ENCODE results near the gene DNASE2.
A peak's percentile ranks its signal among the peaks of the same experiment; 100 is the strongest.

The DNASE2 gene

DNA sequence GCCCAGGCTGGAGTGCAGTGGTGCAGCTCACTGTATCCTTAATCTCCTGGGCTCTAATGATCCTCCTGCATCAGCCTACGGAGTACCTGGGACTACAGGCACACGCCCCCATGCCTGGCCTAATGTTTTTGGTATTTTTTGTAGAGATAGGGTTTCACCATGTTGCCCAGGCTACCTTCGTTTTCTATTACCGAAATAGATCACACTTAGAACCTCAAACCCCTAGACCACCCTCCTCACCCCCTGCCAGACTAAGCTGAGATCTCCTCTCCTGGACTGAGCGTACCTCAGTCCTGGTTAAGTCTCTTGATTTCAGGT is 5.4 kb upstream of the DNASE2 start:
- no peak for DNase-seq

GRCh38 chr19:12885749-12886650 is 4.8 kb upstream of the DNASE2 start:
- no peak for DNase-seq

DNA sequence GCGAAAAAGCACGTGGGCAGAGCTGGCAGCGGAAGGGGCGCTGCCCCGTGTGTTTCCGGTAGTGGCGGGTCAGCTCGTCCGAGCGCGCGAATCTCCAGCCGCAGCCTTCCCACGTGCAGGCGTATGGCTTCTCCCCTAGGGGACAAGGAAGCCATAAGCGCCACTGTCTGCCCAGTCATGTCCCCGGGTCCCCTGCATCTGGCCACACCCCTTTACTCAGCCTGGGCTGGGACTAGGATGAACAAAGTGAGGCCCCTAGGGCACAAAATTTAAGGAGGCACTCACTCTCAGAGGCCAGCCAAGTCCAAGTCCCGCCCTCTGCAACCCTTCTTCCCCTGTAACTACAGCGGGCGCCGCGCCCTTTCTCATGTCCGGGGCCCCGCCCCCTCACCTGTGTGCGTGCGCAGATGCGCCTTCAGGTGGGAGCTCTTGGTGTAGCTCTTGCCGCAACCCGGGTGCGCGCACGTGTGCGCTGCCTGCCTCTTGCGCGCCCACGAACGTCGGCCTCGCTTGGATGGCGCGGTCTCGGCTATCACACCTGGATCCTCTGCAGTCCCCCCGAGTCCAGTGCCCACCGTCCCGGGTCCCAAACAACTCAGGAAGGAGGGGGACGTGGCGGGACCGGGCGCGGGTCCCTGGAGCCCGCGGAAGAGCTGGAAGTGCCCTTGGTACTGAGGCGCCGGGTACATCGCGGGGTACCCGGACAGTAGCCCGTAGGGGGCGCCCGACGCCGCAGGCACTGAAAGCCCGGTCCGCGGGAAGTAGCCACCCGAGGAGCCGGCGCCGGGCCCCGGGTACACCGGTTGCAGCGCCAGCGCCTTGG is 3.9 kb upstream of the DNASE2 start:
- DNase-seq: no peak

- DNase-seq: no peak
These were observed 3.3 kb upstream of the DNASE2 start for GRCh38 chr19:12884627-12884925.

GRCh38 chr19:12884202-12884601 is 3.0 kb upstream of the DNASE2 start:
- DNase-seq: no peak

- no peak for DNase-seq
These were observed 1.3 kb upstream of the DNASE2 start for GRCh38 chr19:12882589-12882988.

- DNase-seq: peak; percentile 38
These were observed 588 bp downstream of the DNASE2 start for GRCh38 chr19:12880551-12881171.

- no peak for DNase-seq
These were observed 6.2 kb downstream of the DNASE2 start for GRCh38 chr19:12875086-12875485.

DNA sequence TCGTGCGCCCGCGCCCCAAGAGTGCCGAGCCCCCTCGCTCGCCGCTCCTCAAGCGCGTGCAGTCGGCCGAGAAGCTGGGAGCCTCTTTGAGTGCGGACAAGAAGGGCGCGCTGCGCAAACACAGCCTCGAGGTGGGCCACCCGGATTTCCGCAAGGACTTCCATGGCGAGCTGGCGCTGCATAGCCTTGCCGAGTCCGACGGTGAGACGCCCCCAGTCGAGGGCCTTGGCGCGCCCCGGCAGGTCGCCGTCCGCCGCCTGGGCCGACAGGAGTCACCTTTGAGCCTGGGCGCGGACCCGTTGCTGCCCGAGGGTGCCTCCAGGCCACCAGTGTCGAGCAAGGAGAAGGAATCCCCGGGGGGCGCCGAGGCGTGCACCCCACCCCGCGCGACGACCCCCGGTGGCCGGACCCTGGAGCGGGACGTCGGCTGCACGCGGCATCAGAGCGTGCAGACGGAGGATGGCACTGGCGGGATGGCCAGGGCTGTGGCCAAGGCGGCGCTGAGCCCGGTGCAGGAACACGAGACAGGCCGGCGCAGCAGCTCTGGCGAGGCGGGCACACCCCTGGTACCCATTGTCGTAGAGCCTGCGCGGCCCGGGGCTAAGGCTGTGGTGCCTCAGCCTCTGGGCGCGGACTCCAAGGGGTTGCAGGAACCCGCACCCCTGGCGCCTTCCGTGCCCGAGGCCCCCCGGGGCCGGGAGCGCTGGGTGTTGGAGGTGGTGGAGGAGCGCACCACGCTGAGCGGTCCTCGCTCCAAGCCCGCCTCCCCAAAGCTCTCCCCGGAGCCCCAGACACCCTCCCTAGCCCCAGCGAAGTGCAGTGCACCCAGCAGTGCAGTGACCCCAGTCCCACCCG is 7.1 kb downstream of the DNASE2 start:
- no peak for DNase-seq

DNA sequence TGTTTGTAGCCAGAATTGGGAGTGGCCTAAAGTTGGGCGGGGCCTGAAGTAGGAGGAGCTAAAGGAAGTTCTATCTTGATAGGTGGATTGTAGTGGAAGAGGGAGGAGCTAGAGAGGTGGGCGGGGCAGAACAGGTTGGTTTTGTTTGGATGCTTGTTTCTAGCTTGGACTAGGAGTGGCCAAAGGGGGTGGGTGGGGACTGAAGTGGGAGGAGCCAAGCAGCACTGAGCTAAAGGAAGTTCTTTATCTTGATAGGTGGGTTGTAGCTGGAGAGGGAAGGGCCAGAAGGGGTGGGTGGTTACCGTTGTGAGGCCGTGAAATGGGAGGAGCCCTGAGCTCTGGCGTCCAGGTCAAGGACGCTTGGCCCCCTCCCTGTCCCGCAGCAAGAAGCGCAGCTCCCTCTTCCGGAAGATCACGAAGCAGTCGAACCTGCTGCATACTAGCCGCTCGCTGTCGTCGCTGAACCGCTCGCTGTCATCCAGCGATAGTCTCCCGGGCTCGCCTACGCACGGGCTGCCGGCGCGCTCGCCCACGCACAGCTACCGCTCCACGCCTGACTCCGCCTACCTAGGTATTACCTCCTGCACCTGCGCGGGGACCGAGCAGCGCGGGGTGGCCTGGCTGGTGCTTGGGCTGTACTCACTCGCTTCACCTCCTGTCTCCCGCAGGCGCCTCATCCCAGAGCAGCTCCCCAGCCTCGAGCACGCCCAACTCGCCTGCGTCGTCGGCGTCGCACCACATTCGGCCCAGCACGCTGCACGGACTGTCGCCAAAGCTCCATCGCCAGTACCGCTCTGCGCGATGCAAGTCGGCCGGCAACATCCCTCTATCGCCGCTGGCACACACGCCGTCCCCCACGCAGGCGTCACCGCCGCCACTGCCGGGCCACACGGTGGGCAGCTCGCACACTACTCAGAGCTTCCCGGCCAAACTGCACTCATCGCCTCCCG is 8.0 kb downstream of the DNASE2 start:
- DNase-seq: no peak

DNA sequence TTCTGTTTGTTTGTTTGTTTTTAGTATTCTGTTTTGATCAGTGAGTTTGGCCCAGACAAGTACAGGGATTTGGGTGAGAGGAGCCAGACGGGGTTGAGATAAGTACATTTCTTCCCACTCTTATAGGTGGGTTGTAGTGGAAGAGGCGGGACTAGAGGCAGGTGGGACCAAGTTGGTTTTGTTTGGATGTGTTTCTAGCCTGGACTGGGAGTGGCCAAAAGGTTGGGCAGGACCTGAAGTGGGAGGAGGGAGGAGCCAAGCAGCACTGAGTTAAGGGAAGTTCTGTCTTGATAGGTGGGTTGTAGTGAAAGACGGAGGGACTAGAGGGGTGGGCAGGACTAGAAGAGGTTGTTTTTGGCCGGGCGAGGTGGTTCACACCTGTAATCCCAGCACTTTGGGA is 9.0 kb downstream of the DNASE2 start:
- no peak for DNase-seq

GRCh38 chr19:12871681-12872080 is 9.6 kb downstream of the DNASE2 start:
- DNase-seq: no peak

GRCh38 chr19:12868540-12869112 is 12.6 kb downstream of the DNASE2 start:
- DNase-seq: peak; percentile 10

- DNase-seq: peak; percentile 86
These were observed 13.8 kb downstream of the DNASE2 start for GRCh38 chr19:12867120-12868099.

DNA sequence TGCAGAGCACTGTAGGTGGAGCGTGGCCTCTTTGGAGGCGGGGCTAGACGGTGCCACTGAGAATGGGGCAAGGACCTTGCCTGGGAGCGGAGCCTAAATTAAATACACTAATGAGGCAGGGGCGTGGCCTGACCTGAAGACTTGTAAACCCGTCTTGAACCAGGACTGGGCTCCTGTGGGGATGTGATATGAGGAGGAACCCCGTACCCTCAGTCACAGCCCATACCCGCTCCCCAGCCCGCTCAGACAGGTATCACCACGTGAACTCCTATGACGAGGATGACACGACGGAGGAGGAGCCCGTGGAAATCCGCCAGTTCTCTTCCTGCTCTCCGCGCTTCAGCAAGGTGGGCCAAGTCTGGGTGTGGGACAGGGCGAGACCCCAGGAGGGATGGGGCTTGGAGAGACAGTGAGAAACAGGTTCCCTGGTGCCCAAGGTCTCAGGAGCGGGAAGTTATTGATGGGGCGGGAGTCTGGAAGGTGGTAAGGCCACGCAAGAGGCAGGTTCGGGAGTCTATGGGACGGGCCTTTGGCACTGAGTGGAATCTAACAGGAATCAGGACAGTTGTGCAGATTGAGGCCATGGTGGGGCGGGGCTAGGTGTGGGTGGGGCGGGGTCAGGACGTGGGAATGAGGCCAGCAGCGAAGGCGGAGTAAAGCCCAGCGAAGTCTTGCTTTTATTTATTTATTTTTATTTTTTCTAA is 14.7 kb downstream of the DNASE2 start:
- peak; percentile 58 for DNase-seq

GRCh38 chr19:12865746-12866415 is 15.4 kb downstream of the DNASE2 start:
- no peak for DNase-seq

- DNase-seq: no peak
These were observed 16.2 kb downstream of the DNASE2 start for GRCh38 chr19:12864721-12865715.

DNA sequence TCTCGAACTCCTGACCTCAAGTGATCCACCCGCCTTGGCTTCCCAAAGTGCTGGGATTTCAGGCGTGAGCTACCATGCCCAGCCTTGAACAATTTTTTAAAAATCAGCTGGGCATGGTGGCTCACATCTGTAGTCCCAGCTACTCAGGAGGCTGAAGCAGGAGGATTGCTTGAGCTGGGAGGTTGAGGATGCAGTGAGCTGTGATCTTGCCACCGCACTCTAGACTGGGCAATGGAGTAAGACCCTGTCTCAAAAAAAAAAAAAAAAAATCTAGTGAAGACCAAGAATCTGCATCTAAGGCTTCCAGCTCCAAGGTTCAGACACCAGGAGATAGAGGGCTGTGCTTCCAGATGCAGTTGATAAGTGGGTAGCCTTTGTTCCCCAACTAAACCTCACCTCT is 17.1 kb downstream of the DNASE2 start:
- no peak for DNase-seq

Data from NCI-H1105 treated with DMSO at 0.1 percent for 48 hours (cell line).